GM23338 (cell line): ENCODE measurements around the gene MYO9B. TPM values are rescaled to one million over a fixed set of nuclear protein-coding genes. Genes with fewer than 3 reads are reported as not detected.

Experiments used
- ATAC-seq: fragments of 200-7000 bp; cut with Tn5 transposase; 3 replicates; pipeline ENCODE4 v1.9.1; 2020
- DNase-seq: peaks from one replicate; pipeline ENCODE4 v3.0.0-alpha.2; 2015; ENCODE audit warnings: low spot score
- H2AFZ ChIP-seq: fragments of 200-600 bp; sonication (generic); 2 replicates; pipeline ENCODE4 v1.8.0; 2016; ENCODE audit warnings: antibody characterized with exemption, mild to moderate bottlenecking, moderate library complexity
- H3F3A ChIP-seq: fragments of 200-600 bp; sonication (generic); replicated peaks from 2 replicates; pipeline ENCODE4 v1.8.0; 2017; ENCODE audit warnings: antibody characterized with exemption, mixed run types, low read depth
- H3K27ac ChIP-seq: fragments of 200-600 bp; sonication (generic); 2 replicates; pipeline ENCODE4 v1.6.1; 2016; ENCODE audit warnings: low read depth
- H3K27me3 ChIP-seq: fragments of 200-600 bp; sonication (generic); 2 replicates; pipeline ENCODE4 v1.8.0; 2016; ENCODE audit warnings: mild to moderate bottlenecking, mixed run types, moderate library complexity; ENCODE audit not compliant: insufficient read depth
- H3K36me3 ChIP-seq: fragments of 200-600 bp; sonication (generic); 2 replicates; pipeline ENCODE4 v1.8.0; 2016; ENCODE audit warnings: mild to moderate bottlenecking; ENCODE audit not compliant: insufficient read depth
- H3K4me1 ChIP-seq: fragments of 200-600 bp; sonication (generic); 2 replicates; pipeline ENCODE4 v1.8.0; 2016; ENCODE audit warnings: mild to moderate bottlenecking, moderate library complexity; ENCODE audit not compliant: insufficient read depth
- H3K4me2 ChIP-seq: fragments of 200-600 bp; sonication (generic); 2 replicates; pipeline ENCODE4 v1.7.1; 2017; ENCODE audit warnings: mixed run types
- H3K4me3 ChIP-seq: fragments of 200-600 bp; sonication (generic); 2 replicates; pipeline ENCODE4 v1.6.1; 2016; ENCODE audit warnings: mixed run types
- H3K79me2 ChIP-seq: fragments of 200-600 bp; sonication (generic); replicated peaks from 2 replicates; pipeline ENCODE4 v1.8.0; 2017; ENCODE audit warnings: mild to moderate bottlenecking; ENCODE audit not compliant: insufficient read depth
- H3K9me2 ChIP-seq: fragments of 200-600 bp; sonication (generic); 2 replicates; pipeline ENCODE4 v1.8.0; 2017; ENCODE audit not compliant: insufficient read depth
- H4K20me1 ChIP-seq: fragments of 200-600 bp; sonication (generic); replicated peaks from 2 replicates; pipeline ENCODE4 v1.8.0; 2017; ENCODE audit warnings: mild to moderate bottlenecking; ENCODE audit not compliant: insufficient read depth
- H3K27ac Mint-ChIP-seq: 2 replicates; pipeline ENCODE4 v1.8.0; 2020; ENCODE audit warnings: inconsistent platforms, mild to moderate bottlenecking, moderate library complexity, mixed read lengths
- H3K27me3 Mint-ChIP-seq: 3 replicates; pipeline ENCODE4 v1.8.0; 2022; ENCODE audit warnings: low read depth, mild to moderate bottlenecking, moderate library complexity, mixed read lengths, inconsistent platforms; ENCODE audit not compliant: insufficient read depth, poor library complexity
- H3K36me3 Mint-ChIP-seq: 3 replicates; pipeline ENCODE4 v1.8.0; 2021; ENCODE audit warnings: low read depth, mild to moderate bottlenecking, inconsistent platforms, moderate library complexity, mixed read lengths
- H3K4me1 Mint-ChIP-seq: 3 replicates; pipeline ENCODE4 v1.8.0; 2020; ENCODE audit warnings: mild to moderate bottlenecking, inconsistent platforms, mixed read lengths
- H3K4me3 Mint-ChIP-seq: 3 replicates; pipeline ENCODE4 v1.8.0; 2021; ENCODE audit warnings: moderate library complexity, mild to moderate bottlenecking, inconsistent platforms, mixed read lengths
- H3K9me3 Mint-ChIP-seq: 3 replicates; pipeline ENCODE4 v1.8.0; 2020; ENCODE audit warnings: moderate library complexity, mild to moderate bottlenecking, inconsistent platforms, mixed read lengths
- CREB1 ChIP-seq: fragments of 250-450 bp; sonication (Bioruptor Pico); IDR thresholded peaks from 2 replicates; pipeline ENCODE4 v1.5.0; 2020; ENCODE audit warnings: low read depth, mild to moderate bottlenecking, moderate library complexity
- CTCF ChIP-seq, 2 experiments: fragments of 200-600 bp in 1 of 2; sonication (generic) in 1 of 2; conservative IDR thresholded peaks; 2 replicates each; pipeline versions ENCODE4 v1.5.1 to v1.6.1; 2016 to 2017; ENCODE audit warnings: antibody characterized with exemption in 2 of 2, low read depth in 2 of 2, mild to moderate bottlenecking in 2 of 2, moderate library complexity in 1 of 2
- ETS1 ChIP-seq: IDR thresholded peaks from 2 replicates; pipeline ENCODE4 v1.6.1; 2016; ENCODE audit warnings: antibody characterized with exemption
- EZH2 ChIP-seq: fragments of 200-600 bp; sonication (generic); IDR thresholded peaks from one replicate; pipeline ENCODE4 v1.8.0; 2017; ENCODE audit warnings: antibody characterized with exemption, mild to moderate bottlenecking, low read depth; ENCODE audit not compliant: unreplicated experiment
- EZH2phosphoT487 ChIP-seq: fragments of 200-600 bp; sonication (generic); IDR thresholded peaks from one replicate; pipeline ENCODE4 v1.8.1; 2018; ENCODE audit warnings: antibody characterized with exemption; ENCODE audit not compliant: unreplicated experiment
- JUNB ChIP-seq: IDR thresholded peaks from one replicate; pipeline ENCODE4 v1.6.1; 2016; ENCODE audit warnings: antibody characterized with exemption; ENCODE audit not compliant: unreplicated experiment
- NANOG ChIP-seq: IDR thresholded peaks from 2 replicates; pipeline ENCODE4 v1.6.1; 2016; ENCODE audit warnings: antibody characterized with exemption, borderline replicate concordance
- POLR2AphosphoS5 ChIP-seq: IDR thresholded peaks from 2 replicates; pipeline ENCODE4 v1.6.1; 2016; ENCODE audit warnings: antibody characterized with exemption, low read depth
- STAT1 ChIP-seq: IDR thresholded peaks from one replicate; pipeline ENCODE4 v1.6.1; 2016; ENCODE audit warnings: antibody characterized with exemption; ENCODE audit not compliant: unreplicated experiment
- ZNF114 ChIP-seq: fragments of 250-450 bp; sonication (Bioruptor Pico); IDR thresholded peaks from 2 replicates; pipeline ENCODE4 v1.5.0; 2020; ENCODE audit warnings: mild to moderate bottlenecking, moderate library complexity
- ZNF331 ChIP-seq: fragments of 250-450 bp; sonication (Bioruptor Pico); IDR thresholded peaks from 2 replicates; pipeline ENCODE4 v1.5.0; 2020; ENCODE audit warnings: low read depth, mild to moderate bottlenecking, moderate library complexity
- ZNF462 ChIP-seq: fragments of 250-450 bp; sonication (Bioruptor Pico); IDR thresholded peaks from 2 replicates; pipeline ENCODE4 v1.5.0; 2020; ENCODE audit warnings: mild to moderate bottlenecking, moderate library complexity
- polyA plus RNA-seq: library from polyadenylated mRNA; unstranded; fragments of >200 nt; fragmentation: Nextera tagmentation; extraction: Ambion mirVana; gene quantifications from 2 replicates; pipeline ENCODE4 v1.2.1, GENCODE V29; 2016
- total RNA-seq: library from RNA; depleted of rRNA; stranded (reverse); fragments of >200 nt; shearing (Covaris generic); gene quantifications from 2 replicates; pipeline ENCODE4 v1.2.3, GENCODE V29; 2014

Gene MYO9B
- total and polyA plus RNA-seq, 2 experiments from 2014 or later, result 28.7 to 61.3 TPM

GRCh38 chr19:17197666-17198065 lies 122.1 kb downstream of the MYO9B start (continued):
- TF ChIP-seq ZNF462 (CRISPR knock-in tag) (no peak), ZNF331 (CRISPR knock-in tag) (no peak), EZH2 (no peak), CREB1 (CRISPR knock-in tag) (no peak), ZNF114 (CRISPR knock-in tag) (no peak), POLR2AphosphoS5 (no peak), ETS1 (no peak), JUNB (no peak)

- TF ChIP-seq POLR2AphosphoS5, result no peak
- no peak for TF ChIP-seq CREB1 (CRISPR knock-in tag)
- no peak for TF ChIP-seq ZNF114 (CRISPR knock-in tag)
- no peak for TF ChIP-seq ZNF331 (CRISPR knock-in tag)
- TF ChIP-seq ETS1, result no peak
- TF ChIP-seq EZH2phosphoT487, result no peak
- no peak for TF ChIP-seq STAT1
- no peak for TF ChIP-seq CTCF (conservative IDR thresholded peaks at IDR 0.05; ENCODE audit: low read depth in 2 of 2)
- no peak for TF ChIP-seq NANOG
- H3K27me3 Mint-ChIP-seq, result peaks cover 13% of the 10 kb centered on the region
- peaks cover 65% of the 10 kb centered on the region for H3K36me3 Mint-ChIP-seq
- no peak for ATAC-seq
- DNase-seq, result no peak
- H3K27ac ChIP-seq, result no peak overlapping the region
- 0 out of 2 replicates have a peak, but pooled peaks cover 3% of the 10 kb centered on the region for H4K20me1 ChIP-seq
- no peak overlapping the region for H3K4me2 ChIP-seq
- no peaks in the 10 kb centered on the region for H3K9me2 ChIP-seq
- no peak overlapping the region for H3K4me3 ChIP-seq
- no peaks in the 10 kb centered on the region for H3K4me1 Mint-ChIP-seq
- H3K27ac Mint-ChIP-seq, result no peak overlapping the region
- no peaks in the 10 kb centered on the region; the same call in 2 of the 3 replicates for H3K9me3 Mint-ChIP-seq
- H3K79me2 ChIP-seq, result no peaks in the 10 kb centered on the region
- no peaks in the 10 kb centered on the region for H3K4me1 ChIP-seq
- H3K36me3 ChIP-seq, result 0 out of 2 replicates have a peak, but pooled peaks cover 3% of the 10 kb centered on the region
- H3K4me3 Mint-ChIP-seq, result no peak overlapping the region
- no peaks in the 10 kb centered on the region for H3F3A ChIP-seq
- H2AFZ ChIP-seq, result no peak overlapping the region
- H3K27me3 ChIP-seq, result no peaks in the 10 kb centered on the region
Measured at GRCh38 chr19:17200408-17201079, 125.0 kb downstream of the MYO9B start.
